ENCODE measurements around the gene LRRTM3.

LRRTM3 gene

GRCh38 chr10:66934711-66935110 lies 8.9 kb downstream of the LRRTM3 start:
- DNase-seq (ENCODE audit: low read depth) = no peak

DNA sequence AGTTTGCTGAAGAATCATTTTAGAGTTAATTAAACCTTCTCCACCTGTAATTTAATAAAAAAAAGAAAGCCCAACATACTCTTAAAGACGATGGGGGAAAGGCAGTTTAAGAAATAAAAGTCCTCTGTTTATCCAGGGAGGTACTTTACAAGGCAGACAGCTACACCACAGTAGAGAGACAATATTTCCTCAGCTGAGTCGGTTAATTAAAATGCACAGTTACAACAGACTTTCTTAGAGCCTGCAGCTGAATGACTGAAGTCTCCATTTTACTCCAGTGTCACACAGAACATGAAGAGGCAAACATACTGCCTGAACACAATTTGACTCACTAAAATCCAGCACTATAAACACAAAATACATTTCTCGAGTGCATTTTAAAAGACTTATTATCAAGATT lies 15.1 kb downstream of the LRRTM3 start:
- no peak for DNase-seq (ENCODE audit: low read depth)

DNA sequence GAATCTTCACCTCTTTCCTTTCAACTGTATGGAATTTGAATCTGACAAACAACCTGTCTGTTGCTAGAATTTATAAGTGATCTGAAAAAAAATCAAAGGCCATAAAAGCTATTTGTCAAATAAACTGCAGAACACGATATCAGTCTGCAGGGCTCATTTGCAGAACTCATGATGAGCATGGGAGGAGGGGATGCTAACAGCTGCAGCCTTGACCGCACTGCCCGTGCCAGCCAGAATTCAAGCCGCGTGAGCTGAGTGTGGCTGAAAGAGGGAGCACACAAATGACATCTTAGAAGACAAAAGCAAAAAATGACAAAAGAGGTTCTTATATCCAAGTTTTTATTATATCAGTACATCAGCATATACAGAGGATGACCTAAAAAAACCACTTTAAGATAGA lies 15.7 kb downstream of the LRRTM3 start:
- no peak for DNase-seq (ENCODE audit: low read depth)

DNA sequence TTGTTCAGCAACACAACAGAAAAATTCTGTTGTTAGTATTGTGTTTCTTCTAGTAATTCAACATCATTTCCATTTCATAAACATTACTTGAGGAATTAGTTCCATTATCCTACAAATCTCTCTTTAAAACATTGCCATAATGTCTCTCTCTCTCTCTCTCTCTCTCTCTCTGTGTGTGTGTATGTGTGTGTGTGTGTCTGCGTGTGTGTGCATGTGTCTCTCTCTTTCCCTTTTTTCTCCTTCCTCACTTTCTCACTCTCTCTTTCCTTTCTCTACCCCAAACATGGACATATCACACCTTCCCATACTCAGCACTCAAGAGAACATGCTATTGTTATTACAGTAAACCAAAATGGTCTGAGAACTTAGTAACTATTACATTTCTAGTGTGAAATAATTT lies 16.6 kb downstream of the LRRTM3 start:
- no peak for DNase-seq (ENCODE audit: low read depth)

- no peak for DNase-seq (ENCODE audit: low read depth)
Observed at GRCh38 chr10:66943590-66943989, 17.8 kb downstream of the LRRTM3 start.

DNA sequence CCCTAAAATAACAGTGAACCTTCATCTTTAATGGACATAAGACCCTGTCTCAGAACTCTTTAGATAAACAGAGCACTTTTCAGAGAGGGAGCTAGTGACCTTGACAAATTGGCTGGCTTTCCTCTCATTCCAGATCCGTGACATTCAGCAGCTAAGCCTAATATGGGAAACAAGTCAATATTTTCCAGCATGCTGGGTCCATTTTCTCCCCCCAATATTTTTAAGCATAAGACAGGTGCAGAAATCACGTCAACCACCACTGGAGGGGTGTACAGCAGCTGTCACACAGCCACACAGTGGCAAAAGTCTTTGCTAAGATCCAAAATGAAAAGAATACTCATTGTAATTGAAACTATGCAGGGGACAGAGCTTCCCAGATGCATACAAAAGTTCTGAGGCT lies 26.1 kb downstream of the LRRTM3 start:
- DNase-seq (ENCODE audit: low read depth) = no peak

DNA sequence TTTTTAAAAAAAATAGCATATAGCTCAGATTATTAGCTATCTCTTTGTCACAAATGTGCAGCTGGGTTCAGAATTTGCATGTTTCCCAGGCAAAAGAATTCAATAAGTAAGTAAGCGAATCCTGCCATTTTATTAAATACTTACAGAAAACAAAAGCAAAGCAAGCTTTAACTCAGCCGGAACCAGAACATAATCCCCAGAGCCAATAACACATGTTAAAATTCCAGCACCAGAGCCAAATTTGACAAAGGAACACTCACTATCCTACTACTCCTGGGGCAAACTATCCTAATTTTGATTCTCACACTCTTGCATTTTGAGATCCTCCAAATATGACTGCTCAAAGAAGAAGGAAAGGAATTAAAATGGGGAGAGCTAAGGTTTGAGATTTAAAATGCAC lies 32.6 kb downstream of the LRRTM3 start:
- no peak for DNase-seq (ENCODE audit: low read depth)

DNA sequence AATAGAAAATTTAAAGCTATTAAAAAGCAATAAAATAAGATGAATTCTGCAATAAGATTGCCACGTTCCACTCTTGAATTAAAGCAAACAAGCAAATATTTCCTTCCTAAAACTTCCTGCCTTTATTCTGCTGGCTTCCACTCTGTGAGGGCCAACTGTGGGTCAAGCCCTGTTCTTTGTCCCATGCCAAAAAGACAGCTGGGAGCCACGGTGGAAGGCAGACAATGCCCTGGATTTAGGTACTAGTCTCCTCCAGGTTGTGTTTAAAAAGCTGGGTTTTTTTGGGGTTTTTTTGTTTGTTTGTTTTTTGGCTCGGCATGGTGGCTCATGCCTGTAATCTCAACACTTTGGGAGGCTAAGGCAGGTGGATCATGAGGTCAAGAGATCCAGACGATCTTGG lies 39.1 kb downstream of the LRRTM3 start:
- no peak for DNase-seq (ENCODE audit: low read depth)

DNA sequence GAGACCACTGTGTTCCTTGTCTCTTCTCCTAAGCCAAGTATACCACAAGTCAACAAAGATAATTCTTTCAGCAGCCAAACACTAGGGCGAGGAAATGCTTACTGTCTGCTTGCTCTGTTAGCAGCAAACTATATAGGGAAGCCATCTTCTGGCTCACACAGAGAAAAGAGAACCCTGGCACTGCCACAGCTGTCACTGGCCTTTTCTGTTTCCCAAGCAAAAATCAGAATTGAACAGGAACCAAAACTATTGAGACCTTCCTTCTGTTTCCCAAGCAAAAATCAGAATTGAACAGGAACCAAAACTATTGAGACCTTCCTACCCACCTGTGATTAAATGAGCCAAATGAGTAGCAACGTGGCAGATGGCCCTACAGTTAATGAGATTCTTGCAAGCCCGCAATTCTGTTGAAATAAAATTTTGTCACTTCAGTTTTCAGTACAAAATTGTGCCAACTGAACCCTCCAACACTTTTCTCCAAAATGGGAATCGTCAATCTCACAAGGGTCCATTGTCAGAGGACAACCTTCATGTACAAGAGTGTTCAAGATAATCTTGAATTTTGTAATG lies 54.5 kb downstream of the LRRTM3 start:
- no peak for DNase-seq (ENCODE audit: low read depth)

DNA sequence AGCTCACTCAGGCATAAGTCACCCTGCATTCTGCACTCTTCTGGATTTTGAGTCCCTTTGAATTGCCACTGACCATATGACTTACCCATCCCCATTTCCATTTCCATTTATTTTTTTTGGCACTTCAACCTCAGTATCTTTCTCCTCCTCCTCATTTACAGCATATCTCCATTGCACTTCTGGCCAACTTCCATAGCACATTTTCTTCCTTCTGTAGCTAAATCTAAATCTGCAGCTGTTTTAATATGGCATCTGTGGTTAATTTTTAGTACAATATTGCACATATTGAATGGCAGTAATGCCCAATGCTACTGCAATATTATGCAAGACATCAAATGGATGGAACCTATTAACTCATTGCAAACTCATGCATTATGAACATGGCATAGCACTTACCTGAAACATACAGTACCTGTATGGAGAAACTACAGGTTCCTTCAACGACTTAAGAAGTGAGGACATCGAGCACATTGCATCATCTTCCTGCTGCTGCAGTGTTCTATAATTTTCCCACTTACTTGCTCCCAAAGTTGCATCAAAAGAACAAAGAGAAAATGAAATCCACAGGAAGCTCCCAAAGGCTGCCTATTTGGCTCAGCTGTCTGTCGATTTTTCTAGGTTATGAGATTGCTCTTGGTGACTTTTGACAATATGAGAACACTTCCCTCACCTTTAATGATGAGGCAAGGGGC lies 55.7 kb downstream of the LRRTM3 start:
- DNase-seq (ENCODE audit: low read depth) = no peak

- no peak for DNase-seq (ENCODE audit: low read depth)
Observed at GRCh38 chr10:66982053-66982420, 56.2 kb downstream of the LRRTM3 start.

DNA sequence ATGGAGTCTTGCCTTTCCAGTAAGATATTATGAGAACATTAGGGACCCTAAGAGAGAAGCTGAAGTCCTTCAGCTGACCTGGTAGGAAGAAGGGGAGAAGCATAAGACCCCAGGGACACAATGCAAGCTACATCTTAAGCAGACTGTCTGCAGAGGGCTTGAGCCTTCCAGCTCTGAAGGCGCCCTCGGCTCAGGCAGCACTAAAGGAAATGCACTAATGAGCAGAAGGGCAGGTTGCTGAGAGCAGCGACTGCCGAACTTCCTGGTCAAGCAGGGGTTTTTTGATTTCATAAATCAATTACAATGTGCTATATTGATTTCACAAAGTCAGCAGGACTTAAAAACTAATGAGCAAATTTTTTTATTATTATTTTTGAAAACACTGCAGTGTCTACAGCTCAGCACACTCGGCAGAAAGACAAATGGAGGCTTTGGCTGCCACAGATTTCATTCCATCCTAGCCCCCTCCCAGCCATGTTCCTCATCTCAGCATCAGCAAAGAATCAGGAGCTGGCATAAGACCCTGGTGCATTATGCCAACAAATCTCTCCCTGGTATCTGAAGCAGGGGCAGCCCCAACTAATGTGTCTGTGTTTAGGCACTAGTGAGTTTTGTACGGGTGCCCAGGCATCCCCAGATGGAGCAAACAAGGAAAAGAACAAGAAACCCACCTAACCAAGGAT lies 57.1 kb downstream of the LRRTM3 start:
- DNase-seq (ENCODE audit: low read depth) = no peak

DNA sequence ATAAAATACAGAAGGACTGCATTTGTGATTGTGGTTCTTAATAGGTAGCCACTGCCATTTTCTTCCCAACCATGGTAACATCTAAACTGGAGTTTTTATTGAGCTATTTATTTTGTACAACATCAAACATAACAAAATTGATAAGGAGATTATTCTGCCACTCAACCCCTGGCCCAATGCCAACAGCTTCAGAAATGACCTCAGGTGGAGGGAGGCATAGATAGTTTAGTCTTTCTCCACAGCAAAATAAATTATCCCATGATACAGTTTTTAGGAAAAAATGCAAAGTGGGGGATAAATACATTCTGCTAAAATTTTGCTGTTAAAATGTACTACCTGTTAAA lies 57.6 kb downstream of the LRRTM3 start:
- DNase-seq (ENCODE audit: low read depth) = no peak

DNA sequence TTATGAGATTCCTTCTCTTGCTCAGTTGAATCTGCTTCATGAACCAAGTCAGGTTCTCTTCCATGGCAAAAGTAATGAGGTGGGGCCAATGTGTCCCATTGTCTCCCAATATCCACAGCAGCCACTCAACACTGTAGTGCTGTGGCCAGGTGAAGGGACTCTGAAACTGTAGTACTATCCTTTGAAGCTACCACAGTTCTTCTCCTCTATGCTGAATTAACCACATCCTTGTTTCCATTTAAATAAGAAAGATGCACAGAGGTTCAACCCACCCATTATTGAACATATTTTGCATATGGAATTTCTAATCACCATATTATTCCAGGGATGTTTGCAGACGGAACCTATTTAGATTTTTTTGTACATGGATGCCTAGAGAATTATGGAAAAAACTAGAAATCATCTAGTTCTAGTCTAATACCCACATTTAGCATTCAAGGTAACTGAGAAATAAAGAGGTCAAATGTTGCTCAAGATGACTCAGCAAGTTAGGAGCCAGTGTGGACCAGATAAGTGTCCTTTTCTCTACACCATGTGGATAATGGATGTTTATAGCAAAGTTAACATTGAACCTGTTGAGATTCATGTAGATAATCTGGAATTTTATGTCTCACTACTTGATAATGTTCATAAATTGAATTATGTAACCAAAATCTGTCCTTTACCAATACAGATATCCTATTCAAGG lies 64.5 kb downstream of the LRRTM3 start:
- no peak for DNase-seq (ENCODE audit: low read depth)

DNA sequence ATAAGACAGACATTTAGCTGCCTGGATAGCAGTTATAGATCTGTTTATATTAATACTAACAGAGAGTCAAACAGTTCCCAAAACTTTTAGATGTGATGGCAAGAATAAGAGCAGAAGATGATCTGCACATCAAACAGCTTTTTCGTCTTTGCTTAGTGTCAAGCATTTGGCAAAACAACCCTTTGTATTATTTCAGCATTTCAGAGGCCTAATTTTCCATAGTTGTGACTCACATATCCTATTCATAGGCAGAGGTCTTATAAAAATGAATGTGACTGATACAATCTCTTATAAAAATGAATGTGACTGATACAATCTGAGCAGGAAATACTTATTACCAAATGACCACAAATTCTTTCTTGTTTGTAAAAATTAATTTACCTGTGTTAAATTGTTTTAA lies 71.2 kb downstream of the LRRTM3 start:
- DNase-seq (ENCODE audit: low read depth) = no peak

DNA sequence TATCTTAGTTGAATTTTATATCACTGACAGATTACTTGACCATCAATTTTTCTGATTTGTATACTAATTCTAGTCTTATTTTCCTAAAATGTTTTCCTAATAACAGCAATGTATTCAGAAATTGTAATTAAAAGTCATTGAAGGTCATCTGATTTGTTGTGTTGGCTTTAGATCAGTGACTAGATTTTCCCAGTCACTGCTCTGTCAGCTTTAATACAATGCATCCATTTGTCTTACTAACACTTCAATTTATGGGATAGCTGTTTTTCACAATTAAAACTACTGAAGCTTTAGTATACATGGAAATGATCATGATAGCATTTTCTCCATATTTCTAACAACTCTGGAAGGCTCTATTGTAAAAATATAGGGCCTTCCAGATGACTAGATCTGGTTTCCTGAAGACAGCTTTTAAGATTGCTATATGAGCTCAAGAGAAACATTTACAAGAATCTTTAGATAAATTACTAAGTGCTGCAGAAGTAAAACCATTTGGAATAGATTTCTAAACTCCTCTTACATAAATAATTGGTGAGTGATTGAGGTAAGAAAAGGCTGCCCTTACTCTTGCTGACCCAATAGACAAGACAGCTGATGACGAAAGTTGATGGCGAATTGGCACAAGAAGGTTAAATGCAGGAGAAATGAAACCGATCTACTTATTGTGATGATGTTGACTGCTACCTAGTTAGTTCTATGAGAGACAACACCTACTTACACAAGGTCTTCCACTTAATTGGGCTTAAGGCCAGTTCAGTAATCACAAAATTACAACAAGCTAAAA lies 74.1 kb downstream of the LRRTM3 start:
- no peak for DNase-seq (ENCODE audit: low read depth)

DNA sequence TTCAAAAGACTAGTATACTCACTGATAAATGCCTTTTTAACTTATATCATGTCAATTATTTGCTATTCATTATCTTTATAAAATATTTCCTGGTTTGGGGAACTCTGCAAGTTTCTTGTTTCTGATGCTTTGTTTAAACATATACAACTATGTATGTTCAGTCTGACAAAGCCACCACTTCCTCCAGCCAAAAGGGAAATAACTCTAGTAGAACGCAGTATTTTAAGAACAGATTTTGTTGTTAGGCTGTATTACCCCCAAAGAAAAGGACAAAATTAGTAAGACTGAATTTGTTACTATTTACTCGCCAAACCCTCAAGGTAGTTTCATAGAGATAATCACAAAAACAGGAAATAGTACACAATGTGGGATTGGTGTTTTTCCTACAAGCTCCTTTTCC lies 78.9 kb downstream of the LRRTM3 start:
- DNase-seq (ENCODE audit: low read depth) = no peak

DNA sequence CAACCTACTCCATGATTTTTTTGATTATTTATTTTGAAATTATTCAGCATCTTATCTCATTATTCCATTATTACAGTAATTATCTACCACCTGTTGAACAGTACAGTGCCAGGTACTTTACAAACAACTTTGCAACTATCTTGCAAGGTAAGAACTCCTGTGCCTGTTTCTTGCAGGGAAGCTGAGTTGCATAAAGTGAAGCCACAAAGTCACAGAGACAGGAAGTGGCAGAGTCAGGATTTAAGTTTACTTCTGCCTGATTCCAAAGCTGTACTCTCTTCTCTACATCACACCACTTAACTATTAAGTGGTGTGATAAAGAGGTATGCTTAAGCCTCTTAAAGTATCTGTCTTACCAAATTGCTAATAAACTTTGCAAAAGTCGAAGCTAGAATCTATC lies 80.1 kb downstream of the LRRTM3 start:
- no peak for DNase-seq (ENCODE audit: low read depth)

DNA sequence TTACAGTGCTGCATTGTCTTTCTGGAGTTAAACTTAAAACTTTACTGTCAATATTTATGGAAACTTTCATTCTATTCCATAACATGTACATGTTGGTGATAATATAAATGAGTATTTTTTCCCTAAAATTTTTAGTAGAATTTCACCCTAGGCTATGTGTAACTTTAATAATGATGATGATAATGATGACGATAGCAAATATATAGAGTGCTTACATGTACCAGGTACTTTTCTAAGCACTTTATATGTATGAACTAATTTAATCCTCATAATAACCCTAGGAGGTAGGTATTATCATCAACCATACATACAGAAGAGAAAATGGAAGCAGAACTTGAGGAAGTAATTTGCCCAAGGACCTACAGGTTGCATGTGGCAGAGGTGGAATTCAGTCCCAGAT lies 85.6 kb downstream of the LRRTM3 start:
- no peak for DNase-seq (ENCODE audit: low read depth)

DNA sequence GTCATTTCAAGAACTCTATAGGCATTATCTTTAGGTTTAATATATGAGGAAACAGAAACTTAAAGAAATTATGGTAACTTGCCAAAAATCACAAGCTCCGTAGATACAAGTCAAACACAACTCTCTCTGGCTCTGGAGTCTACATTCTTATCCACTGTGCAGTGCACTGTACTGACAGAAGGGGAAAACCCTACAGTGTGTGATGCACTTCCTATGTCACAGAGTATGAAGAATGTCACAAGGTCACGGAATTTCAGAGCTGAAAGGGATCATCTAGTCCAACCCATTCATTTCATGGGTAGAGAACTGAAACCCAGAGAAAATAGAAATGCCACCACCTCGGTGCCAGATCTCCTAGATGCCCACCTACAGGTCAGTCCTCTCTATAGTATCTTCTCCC lies 86.1 kb downstream of the LRRTM3 start:
- no peak for DNase-seq (ENCODE audit: low read depth)

GRCh38 chr10:67015225-67015624 lies 89.4 kb downstream of the LRRTM3 start:
- no peak for DNase-seq (ENCODE audit: low read depth)

GRCh38 chr10:67017218-67017617 lies 91.4 kb downstream of the LRRTM3 start:
- no peak for DNase-seq (ENCODE audit: low read depth)

DNA sequence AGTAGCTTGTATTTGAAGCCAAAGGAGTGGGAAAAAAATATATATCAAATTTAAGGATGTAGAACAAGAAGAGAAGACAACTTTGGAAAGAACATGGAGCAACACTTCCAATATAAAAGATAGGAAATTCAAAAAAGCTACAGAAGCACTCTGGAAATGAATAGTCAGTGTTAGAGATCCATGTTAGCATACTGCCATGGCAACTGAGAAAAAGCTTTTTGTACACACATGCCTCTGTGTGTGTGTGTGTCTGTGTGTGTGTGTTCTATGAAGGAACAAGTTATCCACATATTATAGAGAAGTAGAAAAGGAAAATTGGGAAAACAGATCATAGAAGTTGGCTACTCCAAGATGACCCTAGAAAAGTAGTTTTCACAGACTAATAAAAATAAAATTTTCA lies 96.3 kb downstream of the LRRTM3 start:
- no peak for DNase-seq (ENCODE audit: low read depth)
